Mesothelial cell of epicardium (in vitro differentiated cells): Measurements from ENCODE around the gene TSGA10. TPM values are rescaled to one million over a fixed set of nuclear protein-coding genes. Genes with fewer than 3 reads are reported as not detected.

Experiments used
- DNase-seq, 2 experiments: peaks; one replicate each; pipeline ENCODE4 v3.0.0; 2021; ENCODE audit warnings: low spot score in 2 of 2; ENCODE audit not compliant: unreplicated experiment in 2 of 2
- H3K27ac Mint-ChIP-seq: 2 replicates; pipeline ENCODE4 v1.8.0; 2021; ENCODE audit warnings: mixed read lengths
- H3K27me3 Mint-ChIP-seq: 2 replicates; pipeline ENCODE4 v1.8.0; 2021; ENCODE audit warnings: low read depth, mixed read lengths
- H3K36me3 Mint-ChIP-seq: 2 replicates; pipeline ENCODE4 v1.8.0; 2021; ENCODE audit warnings: mixed read lengths
- H3K4me1 Mint-ChIP-seq: 2 replicates; pipeline ENCODE4 v1.8.0; 2021; ENCODE audit warnings: mixed read lengths
- H3K4me3 Mint-ChIP-seq: 2 replicates; pipeline ENCODE4 v1.8.0; 2021; ENCODE audit warnings: mild to moderate bottlenecking, moderate library complexity, mixed read lengths
- H3K9me3 Mint-ChIP-seq: 2 replicates; pipeline ENCODE4 v1.8.0; 2021; ENCODE audit warnings: mixed read lengths
- total RNA-seq: library from RNA; stranded (reverse); gene quantifications from 3 replicates; pipeline ENCODE4 v1.2.1, GENCODE V29; 2021
- TF ChIP-seq, protein P1 (sequence below): fragments of 200-600 bp; sonication (generic); IDR thresholded peaks from one replicate; pipeline ENCODE4 v1.5.0; 2021; ENCODE audit warnings: antibody characterized with exemption; ENCODE audit not compliant: unreplicated experiment

Gene TSGA10
- total RNA-seq, 1 donor from 2014 or later = 11.3 TPM

- Mint-ChIP-seq H3K4me1 (peaks cover 30% of the 10 kb centered on the region), H3K27ac (peak within 1 kb of the TSS; percentile 99), H3K9me3 (no peaks in the 10 kb centered on the region), H3K36me3 (no peaks in the 10 kb centered on the region), H3K4me3 (peak within 1 kb of the TSS; percentile 99), H3K27me3 (no peaks in the 10 kb centered on the region)
- TF ChIP-seq, protein P1, sequence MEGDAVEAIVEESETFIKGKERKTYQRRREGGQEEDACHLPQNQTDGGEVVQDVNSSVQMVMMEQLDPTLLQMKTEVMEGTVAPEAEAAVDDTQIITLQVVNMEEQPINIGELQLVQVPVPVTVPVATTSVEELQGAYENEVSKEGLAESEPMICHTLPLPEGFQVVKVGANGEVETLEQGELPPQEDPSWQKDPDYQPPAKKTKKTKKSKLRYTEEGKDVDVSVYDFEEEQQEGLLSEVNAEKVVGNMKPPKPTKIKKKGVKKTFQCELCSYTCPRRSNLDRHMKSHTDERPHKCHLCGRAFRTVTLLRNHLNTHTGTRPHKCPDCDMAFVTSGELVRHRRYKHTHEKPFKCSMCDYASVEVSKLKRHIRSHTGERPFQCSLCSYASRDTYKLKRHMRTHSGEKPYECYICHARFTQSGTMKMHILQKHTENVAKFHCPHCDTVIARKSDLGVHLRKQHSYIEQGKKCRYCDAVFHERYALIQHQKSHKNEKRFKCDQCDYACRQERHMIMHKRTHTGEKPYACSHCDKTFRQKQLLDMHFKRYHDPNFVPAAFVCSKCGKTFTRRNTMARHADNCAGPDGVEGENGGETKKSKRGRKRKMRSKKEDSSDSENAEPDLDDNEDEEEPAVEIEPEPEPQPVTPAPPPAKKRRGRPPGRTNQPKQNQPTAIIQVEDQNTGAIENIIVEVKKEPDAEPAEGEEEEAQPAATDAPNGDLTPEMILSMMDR = no peak
- DNase-seq = peak; percentile 76 to 92
Measured at GRCh38 chr2:99180755-99181623, 26.2 kb upstream of the TSGA10 start, which contains the start of the genes MITD1 and MRPL30. TSS of gene MITD1 (minus strand) at chr2:99181058. CDS start at chr2:99180981, 77 bp downstream. TSS of gene MRPL30 (plus strand) at chr2:99181184. CDS start at chr2:99186204, 5,020 bp downstream.

GRCh38 chr2:99171377-99172140 is 16.8 kb upstream of the TSGA10 start:
- H3K4me3 Mint-ChIP-seq = no peak overlapping the region
- H3K27ac Mint-ChIP-seq = no peak overlapping the region
- H3K36me3 Mint-ChIP-seq = peaks cover 6% of the 10 kb centered on the region
- no peaks in the 10 kb centered on the region for H3K9me3 Mint-ChIP-seq
- no peak for DNase-seq
- H3K27me3 Mint-ChIP-seq = no peaks in the 10 kb centered on the region
- TF ChIP-seq, protein P1 = no peak
- H3K4me1 Mint-ChIP-seq = no peaks in the 10 kb centered on the region

GRCh38 chr2:99169534-99169933 is 14.8 kb upstream of the TSGA10 start:
- H3K4me1 Mint-ChIP-seq = no peaks in the 10 kb centered on the region
- TF ChIP-seq, protein P1 = no peak

GRCh38 chr2:99166218-99166617 is 11.5 kb upstream of the TSGA10 start:
- no peak for DNase-seq
- no peaks in the 10 kb centered on the region for H3K27me3 Mint-ChIP-seq
- no peaks in the 10 kb centered on the region for H3K4me1 Mint-ChIP-seq
- no peak overlapping the region for H3K27ac Mint-ChIP-seq
- H3K36me3 Mint-ChIP-seq = peaks cover 11% of the 10 kb centered on the region
- no peaks in the 10 kb centered on the region for H3K9me3 Mint-ChIP-seq
- TF ChIP-seq, protein P1 = no peak
- H3K4me3 Mint-ChIP-seq = no peak overlapping the region

More at GRCh38 chr2:99169534-99169933, 14.8 kb upstream of the TSGA10 start:
- Mint-ChIP-seq H3K9me3 (no peaks in the 10 kb centered on the region), H3K27me3 (no peaks in the 10 kb centered on the region), H3K36me3 (peaks cover 9% of the 10 kb centered on the region), H3K4me3 (no peak overlapping the region), H3K27ac (no peak overlapping the region)
- DNase-seq = no peak

- H3K4me3 Mint-ChIP-seq = no peak overlapping the region
- H3K27ac Mint-ChIP-seq = no peak overlapping the region
- H3K36me3 Mint-ChIP-seq = peaks cover 18% of the 10 kb centered on the region
- TF ChIP-seq, protein P1 = no peak
- no peak for DNase-seq
- no peaks in the 10 kb centered on the region for H3K27me3 Mint-ChIP-seq
- no peaks in the 10 kb centered on the region for H3K9me3 Mint-ChIP-seq
- peaks cover 13% of the 10 kb centered on the region for H3K4me1 Mint-ChIP-seq
Measured at GRCh38 chr2:99159594-99159993, 4.9 kb upstream of the TSGA10 start.
